ENCODE measurements around the gene DIP2C.
"Not testable (repeated sequence)": the region's sequence is repeated elsewhere in the genome, so short reads cannot be mapped to it uniquely, and the experiment has no call there.

The DIP2C gene

GRCh38 chr10:693506-693905 lies 4.0 kb upstream of the DIP2C start:
- no peak for FAIRE-seq

- FAIRE-seq: no peak
Measured at GRCh38 chr10:692682-693351, 3.3 kb upstream of the DIP2C start.

- no peak for FAIRE-seq
Measured at GRCh38 chr10:691216-691615, 1.7 kb upstream of the DIP2C start.

GRCh38 chr10:690372-691161 lies 1.1 kb upstream of the DIP2C start:
- no peak for FAIRE-seq

GRCh38 chr10:689121-689451 lies 382 bp downstream of the DIP2C start:
- no peak for FAIRE-seq

- FAIRE-seq: no peak
Measured at GRCh38 chr10:688312-689120, 952 bp downstream of the DIP2C start.

- FAIRE-seq: no peak
Measured at GRCh38 chr10:687583-688311, 1.7 kb downstream of the DIP2C start.

GRCh38 chr10:686155-686931 lies 3.1 kb downstream of the DIP2C start:
- no peak for FAIRE-seq

- no peak for FAIRE-seq
Measured at GRCh38 chr10:685613-686012, 3.9 kb downstream of the DIP2C start.

- peak; percentile 89 for FAIRE-seq
Measured at GRCh38 chr10:683448-684071, 5.9 kb downstream of the DIP2C start.

- FAIRE-seq: no peak
Measured at GRCh38 chr10:682931-683447, 6.5 kb downstream of the DIP2C start.

GRCh38 chr10:681670-682318 lies 7.7 kb downstream of the DIP2C start:
- FAIRE-seq: no peak

GRCh38 chr10:680745-681144 lies 8.7 kb downstream of the DIP2C start:
- no peak for FAIRE-seq

GRCh38 chr10:680146-680545 lies 9.3 kb downstream of the DIP2C start:
- FAIRE-seq: no peak

GRCh38 chr10:679556-679955 lies 9.9 kb downstream of the DIP2C start:
- no peak for FAIRE-seq

- FAIRE-seq: not testable (repeated sequence)
Measured at GRCh38 chr10:678662-679005, 10.8 kb downstream of the DIP2C start.

- no peak for FAIRE-seq
Measured at GRCh38 chr10:677750-678661, 11.5 kb downstream of the DIP2C start.

- no peak for FAIRE-seq
Measured at GRCh38 chr10:677038-677437, 12.4 kb downstream of the DIP2C start.

- no peak for FAIRE-seq
Measured at GRCh38 chr10:676178-676577, 13.3 kb downstream of the DIP2C start.

- FAIRE-seq: no peak
Measured at GRCh38 chr10:675532-675931, 13.9 kb downstream of the DIP2C start.
